Nephron (organoid): ENCODE results near the gene SSC4D.

ENCODE experiments used
- H3K27ac Mint-ChIP-seq, 3 experiments: 2 replicates each; pipeline ENCODE4 v1.8.0; 2020; ENCODE audit warnings: mixed read lengths in 3 of 3, mild to moderate bottlenecking in 2 of 3, moderate library complexity in 1 of 3
- H3K27me3 Mint-ChIP-seq: 2 replicates; pipeline ENCODE4 v1.8.0; 2021; ENCODE audit warnings: low read depth, mild to moderate bottlenecking, moderate library complexity, mixed read lengths
- H3K36me3 Mint-ChIP-seq: 2 replicates; pipeline ENCODE4 v1.8.0; 2020; ENCODE audit warnings: low read depth, mixed read lengths
- H3K4me1 Mint-ChIP-seq: 2 replicates; pipeline ENCODE4 v1.8.0; 2020; ENCODE audit warnings: mixed read lengths
- H3K4me3 Mint-ChIP-seq, 3 experiments: 2 replicates each; pipeline ENCODE4 v1.8.0; 2020; ENCODE audit warnings: mild to moderate bottlenecking in 3 of 3, mixed read lengths in 3 of 3, moderate library complexity in 2 of 3
- H3K9me3 Mint-ChIP-seq: 2 replicates; pipeline ENCODE4 v1.8.0; 2020; ENCODE audit warnings: mixed read lengths
- TF ChIP-seq, protein P1 (sequence below), 3 experiments: fragments of 200-600 bp; sonication (generic); IDR thresholded peaks; one replicate each; pipeline ENCODE4 v1.5.0; 2021; ENCODE audit warnings: antibody characterized with exemption in 3 of 3; ENCODE audit not compliant: unreplicated experiment in 3 of 3

SSC4D gene

DNA sequence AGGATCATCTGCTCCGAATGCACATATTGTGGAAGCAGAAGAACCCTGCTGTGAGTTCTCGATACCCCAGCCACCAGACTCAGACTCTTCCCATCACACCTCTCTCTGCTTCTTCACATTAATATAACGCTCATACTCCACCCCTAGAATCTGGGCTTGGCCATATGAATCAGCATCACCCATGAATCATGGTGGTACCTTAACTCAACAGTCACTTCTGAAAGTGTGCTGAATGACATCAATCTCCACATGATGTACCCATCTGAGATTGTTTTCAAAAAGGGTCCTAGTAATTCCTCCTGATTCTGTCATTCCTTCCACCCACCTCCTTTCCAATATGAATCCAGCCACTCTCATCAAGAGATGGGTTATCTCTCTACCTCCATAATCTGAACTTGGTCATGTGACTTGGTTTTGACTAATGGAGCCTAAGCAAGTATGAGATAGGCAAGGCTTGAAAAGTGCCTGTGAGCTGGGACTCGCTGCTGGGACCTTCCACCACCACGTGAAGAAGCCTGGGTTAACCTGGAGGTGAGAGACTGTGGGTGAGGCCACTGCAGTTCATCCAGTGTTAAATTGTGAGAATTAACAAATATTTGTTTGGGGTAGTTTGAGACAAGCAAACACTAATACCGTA is 66.1 kb downstream of the SSC4D start:
- no peaks in the 10 kb centered on the region for H3K9me3 Mint-ChIP-seq
- H3K27me3 Mint-ChIP-seq: no peaks in the 10 kb centered on the region
- H3K36me3 Mint-ChIP-seq: peaks cover 78% of the 10 kb centered on the region
- TF ChIP-seq, protein P1, sequence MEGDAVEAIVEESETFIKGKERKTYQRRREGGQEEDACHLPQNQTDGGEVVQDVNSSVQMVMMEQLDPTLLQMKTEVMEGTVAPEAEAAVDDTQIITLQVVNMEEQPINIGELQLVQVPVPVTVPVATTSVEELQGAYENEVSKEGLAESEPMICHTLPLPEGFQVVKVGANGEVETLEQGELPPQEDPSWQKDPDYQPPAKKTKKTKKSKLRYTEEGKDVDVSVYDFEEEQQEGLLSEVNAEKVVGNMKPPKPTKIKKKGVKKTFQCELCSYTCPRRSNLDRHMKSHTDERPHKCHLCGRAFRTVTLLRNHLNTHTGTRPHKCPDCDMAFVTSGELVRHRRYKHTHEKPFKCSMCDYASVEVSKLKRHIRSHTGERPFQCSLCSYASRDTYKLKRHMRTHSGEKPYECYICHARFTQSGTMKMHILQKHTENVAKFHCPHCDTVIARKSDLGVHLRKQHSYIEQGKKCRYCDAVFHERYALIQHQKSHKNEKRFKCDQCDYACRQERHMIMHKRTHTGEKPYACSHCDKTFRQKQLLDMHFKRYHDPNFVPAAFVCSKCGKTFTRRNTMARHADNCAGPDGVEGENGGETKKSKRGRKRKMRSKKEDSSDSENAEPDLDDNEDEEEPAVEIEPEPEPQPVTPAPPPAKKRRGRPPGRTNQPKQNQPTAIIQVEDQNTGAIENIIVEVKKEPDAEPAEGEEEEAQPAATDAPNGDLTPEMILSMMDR (IDR thresholded peaks at IDR 0.05; ENCODE audit: unreplicated experiment in 3 of 3): no peak
- no peak overlapping the region for H3K27ac Mint-ChIP-seq
- H3K4me3 Mint-ChIP-seq: no peak overlapping the region
- peaks cover 41% of the 10 kb centered on the region for H3K4me1 Mint-ChIP-seq

DNA sequence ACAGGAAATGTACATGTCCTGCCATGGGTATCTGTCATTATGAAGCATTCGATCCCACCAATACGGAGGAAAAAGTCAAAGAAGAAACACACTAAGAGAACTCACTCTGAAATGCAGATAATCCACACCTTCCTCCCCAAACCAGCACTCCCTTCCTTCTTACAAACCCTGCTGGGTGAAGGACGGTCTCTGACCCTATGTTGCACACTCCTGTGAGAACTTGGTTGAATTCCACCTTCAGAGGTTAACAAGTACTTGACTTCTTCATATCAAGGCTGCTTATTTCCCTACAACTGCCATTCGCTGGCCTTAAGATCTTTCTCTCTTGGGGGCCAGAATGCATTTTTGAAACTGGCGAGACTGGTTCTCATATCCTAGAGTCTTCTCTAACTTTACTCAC is 67.3 kb downstream of the SSC4D start:
- TF ChIP-seq, protein P1 (IDR thresholded peaks at IDR 0.05; ENCODE audit: unreplicated experiment in 3 of 3): no peak
- H3K4me1 Mint-ChIP-seq: peaks cover 34% of the 10 kb centered on the region
- H3K4me3 Mint-ChIP-seq: no peak overlapping the region
- H3K27me3 Mint-ChIP-seq: no peaks in the 10 kb centered on the region
- peak overlapping the region in 1 of 3 experiments; percentile 54 for H3K27ac Mint-ChIP-seq
- peaks cover 78% of the 10 kb centered on the region for H3K36me3 Mint-ChIP-seq
- no peaks in the 10 kb centered on the region for H3K9me3 Mint-ChIP-seq

DNA sequence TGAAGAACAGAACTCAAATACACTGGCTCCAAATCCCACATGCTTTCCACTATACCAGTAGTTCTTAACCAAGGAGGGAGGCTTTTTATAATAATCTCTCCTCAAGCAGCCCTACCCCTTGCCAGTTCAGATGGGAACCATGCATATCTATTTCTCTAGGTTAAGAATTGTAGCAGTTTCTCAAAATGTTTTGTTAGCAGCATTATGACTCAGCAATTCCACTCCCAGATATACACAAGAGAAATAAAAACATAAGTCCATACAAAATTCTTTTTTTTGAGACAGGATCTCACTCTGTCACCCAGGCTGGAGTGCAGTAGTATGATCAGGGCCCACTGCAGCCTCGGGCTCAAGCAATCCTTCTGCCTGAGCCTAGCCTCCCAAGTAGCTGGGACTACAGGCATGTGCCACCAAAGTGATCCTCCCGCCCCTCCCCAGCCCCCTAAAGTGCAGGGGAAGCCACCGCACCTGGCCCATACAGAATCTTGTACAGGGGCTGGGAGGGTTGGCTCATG is 68.8 kb downstream of the SSC4D start:
- Mint-ChIP-seq H3K36me3 (peaks cover 73% of the 10 kb centered on the region), H3K27ac (peak overlapping the region in 2 of 3 experiments; percentile 2 to 5), H3K27me3 (no peaks in the 10 kb centered on the region), H3K4me3 (no peak overlapping the region), H3K4me1 (peaks cover 18% of the 10 kb centered on the region), H3K9me3 (no peaks in the 10 kb centered on the region)
- TF ChIP-seq, protein P1 (IDR thresholded peaks at IDR 0.05; ENCODE audit: unreplicated experiment in 3 of 3): no peak
